HG03565 (cell line): ENCODE results near the gene CHST11.

ENCODE experiments used
- ATAC-seq: cut with Tn5 transposase; IDR thresholded peaks from one replicate; pipeline ENCODE4 v1.9.1; 2021; ENCODE audit warnings: mild to moderate bottlenecking, moderate library complexity; ENCODE audit not compliant: unreplicated experiment

The CHST11 gene

DNA sequence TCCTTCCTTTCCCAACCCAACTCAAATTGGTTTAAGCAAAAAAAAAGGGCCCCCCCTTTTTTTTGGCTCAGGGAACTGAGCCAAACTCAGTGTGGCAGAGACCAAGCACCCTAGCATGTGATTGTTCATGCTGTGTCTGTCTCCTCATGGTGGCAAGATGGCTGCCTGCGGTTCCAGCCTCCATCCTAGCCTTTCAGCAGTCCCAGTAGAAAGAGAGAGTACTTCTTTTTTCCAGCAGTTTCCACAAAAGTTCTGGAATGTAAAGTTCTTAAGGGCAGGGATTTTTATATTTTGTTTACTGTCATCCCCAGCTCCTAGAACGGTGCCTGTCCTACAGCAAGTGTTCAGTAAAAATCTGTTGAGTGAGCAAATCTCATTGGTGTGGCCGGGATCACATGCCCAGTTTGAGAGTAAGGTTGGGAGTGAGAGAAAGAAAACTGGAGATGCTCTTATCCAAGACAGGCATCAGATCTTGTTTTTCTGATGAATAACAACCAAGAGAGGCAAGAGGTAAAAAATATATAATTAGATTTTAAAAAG is 22.4 kb downstream of the CHST11 start:
- no peak for ATAC-seq

DNA sequence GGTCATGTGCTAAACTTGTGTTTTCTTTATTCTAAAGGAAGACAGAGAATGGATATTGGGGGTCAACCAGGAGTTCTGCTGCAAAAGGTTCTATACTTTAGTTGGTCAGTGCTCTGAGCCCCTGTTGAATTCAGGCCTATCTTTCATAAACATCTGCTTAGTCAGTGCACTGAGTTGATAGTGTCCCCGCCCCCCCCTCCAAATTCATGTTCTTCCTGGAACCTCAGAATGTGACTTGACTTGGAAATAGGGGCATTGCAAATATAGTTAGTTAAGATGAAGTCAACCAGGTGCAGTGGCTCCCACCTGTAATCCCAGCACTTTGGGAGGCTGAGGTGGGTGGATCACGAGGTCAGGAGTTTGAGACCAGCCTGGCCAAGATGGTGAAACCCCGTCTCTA is 23.3 kb downstream of the CHST11 start:
- no peak for ATAC-seq

DNA sequence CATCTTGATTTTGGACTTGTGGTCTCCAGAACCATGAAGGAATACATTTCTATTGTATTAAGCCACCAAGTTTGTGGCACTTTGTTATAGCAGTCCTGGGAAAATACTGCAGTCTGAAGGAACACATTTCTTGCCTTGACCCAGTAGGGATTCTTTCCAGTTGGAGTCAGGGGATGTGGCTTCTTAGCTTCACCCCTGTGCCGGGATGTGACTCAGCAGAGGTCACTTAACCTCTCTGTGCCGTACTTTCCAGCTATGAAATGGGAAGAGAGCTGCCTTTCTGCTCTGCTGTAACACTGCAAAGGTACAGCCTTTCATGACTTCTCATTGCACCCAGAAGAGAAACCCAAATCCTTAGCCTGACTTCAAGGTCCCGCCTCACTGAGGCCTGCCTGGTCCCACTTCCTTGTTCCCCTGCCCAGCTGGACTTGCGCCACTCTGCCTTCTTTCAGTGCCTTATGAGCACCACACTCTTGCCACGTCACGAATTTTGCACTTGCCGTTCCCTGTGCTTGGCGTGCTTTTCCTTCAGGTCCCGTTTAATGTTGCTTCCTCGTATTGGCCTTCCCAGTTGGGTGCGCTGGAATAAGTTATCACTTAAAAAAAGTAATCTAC is 24.2 kb downstream of the CHST11 start:
- ATAC-seq = no peak

DNA sequence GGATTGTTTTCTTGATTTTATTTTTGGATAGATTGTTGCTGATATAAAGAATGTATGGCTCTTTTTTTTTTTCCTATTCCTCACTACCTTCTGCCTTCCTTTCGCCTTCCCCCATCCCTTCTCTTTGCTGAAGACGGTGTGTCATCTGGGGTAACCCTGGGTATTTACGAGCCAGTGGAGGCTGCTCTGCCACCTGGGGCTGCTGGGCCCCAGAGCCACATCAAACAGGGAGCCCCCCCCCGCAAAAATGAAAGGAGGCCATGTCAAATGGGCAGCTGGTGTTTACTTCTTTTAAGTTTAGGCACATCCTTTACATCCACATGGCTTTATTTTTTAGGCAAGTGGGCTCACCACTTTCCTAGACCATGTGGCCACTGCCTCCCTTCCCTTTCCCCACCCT is 25.4 kb downstream of the CHST11 start:
- ATAC-seq = no peak

DNA sequence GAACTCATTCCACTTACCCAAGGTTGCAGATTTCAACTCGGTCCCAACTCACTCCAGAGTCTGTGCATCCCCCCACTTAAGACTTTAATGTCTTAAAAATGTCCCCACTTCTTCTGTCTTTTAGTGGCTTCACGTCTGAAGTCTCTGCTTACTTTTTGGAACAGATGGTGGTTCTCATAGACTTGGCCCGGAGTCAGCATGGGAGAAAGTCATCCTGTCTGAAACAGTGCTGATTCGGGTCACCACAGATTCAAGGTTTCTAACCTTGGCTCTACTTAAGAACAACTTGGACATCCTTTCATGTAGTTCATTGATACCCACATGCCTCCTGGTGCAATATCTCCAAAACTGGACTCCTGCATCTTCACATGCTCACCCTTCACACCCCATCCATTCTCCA is 26.0 kb downstream of the CHST11 start:
- ATAC-seq = no peak

DNA sequence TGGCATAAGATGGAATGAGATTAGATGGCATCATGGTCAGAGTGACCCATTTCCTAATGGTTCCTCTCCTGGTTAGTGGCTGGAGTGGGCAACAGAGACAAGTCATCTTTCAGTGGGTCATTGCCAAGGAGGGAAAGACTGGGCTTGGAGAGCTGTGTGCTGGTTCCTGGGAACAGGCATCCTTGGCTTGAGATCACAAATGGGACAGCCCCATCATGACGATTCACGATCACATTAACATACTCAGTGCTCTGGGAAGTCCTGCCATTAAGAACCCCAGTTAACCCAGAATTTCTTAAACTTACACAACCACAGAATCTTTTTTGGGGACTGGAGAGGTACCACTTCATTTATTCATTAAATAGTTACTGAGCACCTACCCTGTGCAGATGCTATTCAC is 27.3 kb downstream of the CHST11 start:
- ATAC-seq = no peak

DNA sequence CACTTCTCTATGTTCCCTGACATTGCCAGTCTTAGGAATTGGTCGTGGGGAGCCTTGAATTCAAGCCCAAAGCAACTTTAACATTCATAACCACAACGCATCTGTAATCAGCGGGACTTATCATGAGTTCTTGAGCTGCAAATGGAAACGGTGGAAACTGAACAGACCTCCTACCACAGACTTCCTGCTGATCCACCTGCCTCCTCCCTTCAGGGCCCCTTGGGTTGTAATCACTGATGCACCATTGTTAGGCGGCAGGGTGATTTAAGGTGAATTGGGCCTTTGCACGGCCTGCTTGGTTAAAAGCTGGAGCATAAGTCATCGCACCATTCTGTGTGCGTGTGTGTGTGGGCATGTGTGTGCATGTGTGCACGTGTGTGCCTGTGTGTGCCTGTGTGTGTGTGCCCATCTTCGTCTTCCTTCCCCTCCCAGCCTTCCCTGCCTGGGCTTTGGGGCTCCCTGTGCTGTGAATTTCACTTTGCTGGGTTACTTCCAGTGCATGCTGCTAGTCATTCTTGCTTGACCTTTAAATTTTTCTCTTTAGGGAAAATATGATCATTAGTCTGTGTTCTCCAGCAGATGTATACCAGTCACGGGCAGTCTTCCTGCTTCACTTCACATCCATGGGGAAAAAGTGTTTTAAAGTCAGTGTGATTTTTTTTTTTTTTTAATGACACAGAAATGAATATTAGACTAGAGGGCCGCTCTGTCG is 29.1 kb downstream of the CHST11 start:
- ATAC-seq = no peak

DNA sequence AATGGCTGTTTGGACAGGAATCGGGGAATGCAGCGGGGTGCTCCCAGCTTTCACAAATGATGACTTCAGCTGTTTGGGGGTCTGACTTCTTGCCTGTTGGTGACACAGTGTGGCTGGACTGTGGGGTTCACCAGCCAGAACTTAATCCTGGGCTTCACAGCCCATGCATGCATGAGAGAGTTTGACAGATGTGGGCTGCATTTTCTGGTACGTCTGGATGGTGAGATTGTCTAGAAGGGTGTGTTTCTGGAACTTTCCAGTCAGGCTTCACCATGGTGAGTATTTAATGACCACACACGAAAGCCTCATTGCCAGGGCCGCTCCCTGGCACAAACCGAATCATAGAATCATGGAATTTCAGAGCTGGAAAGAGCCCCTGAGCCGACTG is 29.6 kb downstream of the CHST11 start:
- no peak for ATAC-seq

DNA sequence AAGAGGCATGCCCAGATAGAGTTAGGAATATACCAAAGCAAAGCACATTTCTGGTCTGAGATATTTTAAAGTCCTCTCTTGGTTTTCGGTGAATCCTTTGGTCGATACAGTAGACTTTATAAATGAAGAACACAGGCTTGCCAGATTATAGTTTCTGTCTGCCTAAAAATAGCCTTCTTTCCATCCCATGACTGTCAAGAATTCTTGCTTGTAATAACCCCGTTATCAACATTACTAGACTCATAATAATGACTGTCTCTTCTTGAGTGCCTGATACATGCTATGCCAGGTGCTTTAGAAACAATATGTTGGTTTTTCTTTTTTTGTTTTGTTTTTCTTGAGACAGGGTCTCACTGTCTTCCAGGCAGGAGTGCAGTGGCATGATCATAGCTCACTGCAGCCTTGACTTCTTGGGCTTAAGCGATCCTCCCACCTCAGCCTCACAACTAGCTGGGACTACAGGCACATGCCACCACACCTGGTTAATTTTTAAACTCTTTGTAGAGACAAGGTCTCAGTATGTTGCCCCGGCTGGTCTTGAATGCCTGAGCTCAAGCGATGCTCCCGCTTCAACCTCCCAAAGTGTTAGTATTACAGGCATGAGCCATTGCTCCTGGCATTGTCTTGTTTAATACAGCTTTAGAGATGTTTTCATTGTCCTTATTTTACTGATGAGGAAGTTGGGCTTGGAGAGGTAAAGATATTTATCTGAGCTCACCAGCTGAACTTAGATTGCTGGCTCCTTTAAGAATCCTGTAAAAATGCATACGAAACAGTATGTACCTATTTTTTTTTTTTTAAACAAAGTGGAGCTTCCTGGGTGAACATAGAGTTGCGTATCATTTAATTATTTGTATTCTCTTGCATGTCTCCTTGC is 30.4 kb downstream of the CHST11 start:
- no peak for ATAC-seq

DNA sequence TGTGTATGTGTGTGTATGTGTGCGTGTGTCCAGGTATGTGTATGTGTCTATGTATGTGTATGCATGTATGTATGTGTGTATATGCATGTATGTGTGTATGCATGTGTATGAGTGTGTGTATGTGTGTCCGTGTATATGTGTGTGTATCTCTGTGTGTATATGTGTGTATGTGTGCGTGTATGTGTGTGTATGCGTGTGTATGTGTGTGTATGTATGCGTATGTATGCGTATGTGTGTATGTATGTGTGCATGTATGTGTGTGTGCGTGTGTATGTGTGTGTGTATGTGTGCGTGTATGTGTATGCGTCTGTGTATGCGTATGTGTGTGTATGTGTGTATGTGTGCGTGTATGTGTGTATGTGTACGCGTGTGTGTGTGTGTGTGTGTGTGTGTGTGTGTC is 31.6 kb downstream of the CHST11 start:
- no peak for ATAC-seq

DNA sequence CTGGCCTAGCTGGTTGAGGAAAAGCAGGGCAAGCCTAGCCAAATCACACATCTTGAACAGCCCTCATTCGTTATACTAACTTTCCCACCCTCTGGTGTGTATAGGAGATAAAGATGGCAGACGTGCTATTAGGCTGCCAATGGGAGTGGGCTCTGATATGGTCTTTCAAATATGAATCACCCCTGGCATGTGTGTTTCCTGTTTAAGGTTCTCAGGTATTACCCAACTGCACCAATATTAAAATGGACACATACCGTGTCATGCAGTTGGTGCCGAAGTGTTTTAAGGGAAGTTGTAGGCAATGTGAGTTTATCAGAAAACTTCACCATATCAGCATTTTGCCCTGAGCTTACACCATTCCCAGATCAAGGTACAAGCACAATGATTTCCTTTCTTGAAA is 33.4 kb downstream of the CHST11 start:
- ATAC-seq = no peak

DNA sequence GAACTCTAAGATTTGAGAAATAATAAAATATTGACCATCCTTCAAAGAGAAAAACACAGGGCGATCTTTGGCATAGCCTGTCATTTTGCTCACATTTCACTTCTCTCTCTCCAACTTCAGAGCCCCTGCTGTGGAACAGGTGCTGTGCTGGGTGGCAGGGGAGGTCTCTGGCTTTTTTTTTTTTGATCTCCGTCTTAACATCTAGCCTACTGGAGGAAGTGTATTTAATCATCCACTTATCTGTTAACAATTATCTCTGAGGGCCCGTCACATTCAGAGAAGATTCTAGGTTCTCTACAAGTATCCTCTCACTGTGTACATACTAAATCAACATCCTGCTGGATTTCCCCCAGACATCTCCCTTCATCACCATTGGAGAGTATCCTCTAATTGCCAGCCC is 34.1 kb downstream of the CHST11 start:
- ATAC-seq = no peak

DNA sequence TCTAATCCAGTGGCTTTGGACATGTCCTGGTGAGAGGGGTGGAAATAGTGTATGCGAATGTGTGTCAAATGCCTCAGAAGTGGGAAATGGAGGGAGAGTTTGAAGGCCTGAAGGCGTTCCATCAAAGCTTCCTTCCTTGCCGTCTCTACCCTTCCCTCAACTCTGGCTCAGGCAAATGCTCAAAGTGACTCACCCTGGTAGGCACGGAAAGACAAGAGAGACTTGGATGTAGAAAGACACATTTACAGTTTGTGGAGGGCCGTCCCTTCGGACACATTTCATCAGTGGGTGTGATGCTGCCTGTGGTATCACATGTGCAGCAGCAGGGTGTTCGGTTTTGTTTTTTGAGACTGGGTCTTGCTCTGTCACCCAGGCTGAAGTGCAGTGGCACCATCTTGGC is 36.7 kb downstream of the CHST11 start:
- no peak for ATAC-seq

DNA sequence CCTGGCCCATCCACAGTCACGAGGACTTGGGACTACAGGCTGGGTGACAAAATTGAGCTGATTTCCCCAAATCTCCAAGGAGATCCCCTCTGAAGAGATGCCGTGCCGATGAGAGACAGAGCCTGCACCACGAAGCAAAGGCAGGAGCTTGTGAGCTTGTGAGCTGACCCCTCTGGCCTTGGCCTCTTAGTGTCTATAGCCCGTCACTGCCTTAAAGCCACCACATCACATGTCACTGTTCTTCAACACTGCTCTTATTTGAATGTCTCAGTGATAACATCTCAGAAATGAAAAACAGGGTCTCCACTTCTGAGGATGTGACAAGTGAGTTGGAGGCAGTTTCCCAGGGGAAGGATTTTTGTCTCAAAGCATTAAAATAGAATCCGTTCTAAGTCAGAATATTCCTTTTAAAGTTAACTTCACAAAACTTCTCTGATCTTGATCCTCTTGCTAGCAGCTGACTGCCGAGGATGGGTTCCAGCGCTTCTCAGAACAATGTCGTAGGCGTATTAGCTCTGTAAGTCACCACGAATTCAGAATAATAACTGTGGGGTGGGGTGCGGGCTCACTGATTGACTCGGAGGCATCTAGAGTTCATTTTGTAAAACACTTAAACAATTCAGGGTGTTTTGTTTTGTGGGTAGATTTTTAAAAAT is 37.5 kb downstream of the CHST11 start:
- ATAC-seq = no peak

DNA sequence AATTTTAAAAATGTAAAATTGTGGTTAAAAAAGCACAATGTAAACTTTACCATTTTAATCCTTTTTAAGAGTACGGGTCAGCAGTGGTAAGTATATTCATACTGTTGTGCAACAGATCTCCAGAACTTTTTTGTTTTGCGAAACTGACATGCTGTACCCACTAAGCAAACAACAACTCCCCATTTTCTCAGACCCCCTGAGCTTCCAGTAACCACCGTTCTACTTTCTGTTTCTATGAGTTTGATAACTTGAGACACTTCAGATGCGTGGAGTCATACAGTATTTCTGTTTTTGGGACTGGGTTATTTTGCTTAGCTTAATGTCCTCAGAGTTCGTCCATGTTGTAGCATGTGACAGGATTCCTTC is 38.0 kb downstream of the CHST11 start:
- ATAC-seq = no peak

DNA sequence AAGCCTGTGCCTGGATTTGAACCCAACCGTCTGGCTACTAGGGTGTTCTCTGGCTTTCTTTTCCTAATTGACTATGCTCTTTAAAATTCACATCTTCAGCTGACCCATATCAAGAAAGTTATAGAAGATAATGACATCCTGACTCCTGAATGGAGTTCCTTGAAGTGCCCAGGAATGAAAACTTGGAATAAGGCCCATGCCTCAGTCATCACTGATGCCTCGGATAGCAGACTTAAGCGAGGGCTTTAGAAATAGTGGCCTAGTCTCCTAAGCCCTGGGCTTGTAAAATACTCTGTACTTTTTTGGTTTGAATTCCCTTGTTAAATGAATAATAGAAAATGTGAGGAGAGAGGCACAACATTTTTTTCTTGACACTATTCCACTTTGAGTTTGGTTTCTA is 39.0 kb downstream of the CHST11 start:
- no peak for ATAC-seq

DNA sequence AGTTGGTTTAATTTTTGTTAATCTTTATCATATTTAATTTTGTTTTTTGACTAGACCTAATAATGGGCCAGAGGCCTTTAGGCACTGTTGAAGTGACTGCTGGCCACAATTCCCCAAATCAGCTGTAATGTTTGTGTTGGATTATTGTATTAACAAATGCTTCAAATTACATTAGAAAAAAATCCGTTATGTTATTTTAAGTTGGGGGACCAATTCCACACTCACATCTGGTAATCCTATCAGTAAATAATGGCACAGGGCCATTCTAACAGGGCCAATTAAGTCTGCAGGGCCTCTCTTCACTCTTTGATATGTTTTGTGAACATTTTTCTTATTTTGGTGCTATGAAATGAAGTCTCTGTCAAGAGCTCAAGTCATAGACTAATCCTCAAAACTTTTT is 39.6 kb downstream of the CHST11 start:
- no peak for ATAC-seq

DNA sequence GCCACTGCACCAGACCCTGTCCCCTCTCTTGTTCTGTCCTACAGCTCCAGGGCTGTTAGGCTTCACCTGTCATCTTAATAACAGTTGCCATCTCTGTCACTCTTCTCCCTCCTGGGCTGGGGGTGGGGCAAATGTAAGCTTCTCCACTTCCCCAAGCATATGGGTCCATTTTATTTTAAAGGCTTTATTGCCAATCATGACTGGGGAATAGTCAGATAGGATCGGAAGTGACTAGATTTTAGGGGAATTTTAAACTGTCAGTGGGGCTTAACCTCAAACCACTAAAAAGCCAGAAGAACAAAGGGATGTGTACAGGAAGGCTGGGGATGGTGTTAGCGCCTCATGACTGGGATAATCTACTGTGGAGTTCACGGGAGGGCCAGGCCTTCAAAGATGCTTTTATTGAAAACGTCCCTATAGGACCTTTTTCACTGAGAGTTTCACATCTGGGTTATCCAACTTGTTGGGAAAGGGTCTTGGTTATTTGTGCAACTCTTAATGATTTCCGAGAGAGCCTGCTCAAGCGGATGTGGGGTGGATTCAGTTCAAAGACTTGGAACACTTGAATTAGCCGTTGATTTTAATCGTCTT is 41.6 kb downstream of the CHST11 start:
- no peak for ATAC-seq

DNA sequence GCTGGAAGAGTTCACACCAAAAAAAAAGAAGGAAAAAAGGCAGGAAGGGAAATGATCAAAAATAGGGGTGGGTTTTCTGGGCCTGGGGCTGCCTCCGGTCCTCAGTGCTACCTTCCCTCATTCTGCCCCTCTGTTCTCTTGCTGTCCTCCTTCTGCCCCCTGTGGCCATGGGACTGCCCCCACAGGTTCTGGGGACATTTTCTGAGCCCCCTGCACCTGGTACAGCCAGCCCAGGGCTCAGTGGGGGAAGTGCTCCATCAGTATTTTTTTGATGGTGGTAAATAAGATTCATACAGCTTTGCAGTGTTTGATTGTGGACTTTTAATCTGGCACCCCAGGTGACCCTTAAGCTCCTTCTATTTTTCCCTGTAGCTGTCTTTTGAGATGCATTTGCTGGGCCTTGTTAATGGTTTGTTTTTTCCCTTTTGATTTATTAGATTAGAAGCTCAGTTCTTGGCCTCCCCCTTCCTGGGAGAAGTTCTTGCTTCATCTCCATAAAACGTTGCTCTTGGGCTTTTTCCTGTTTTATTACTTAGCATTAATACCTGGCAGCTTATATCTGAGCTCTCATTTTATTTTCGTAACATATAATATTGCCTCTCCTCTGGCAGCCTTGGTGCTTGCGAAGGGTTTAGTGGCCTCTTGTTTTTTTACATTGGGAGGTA is 43.1 kb downstream of the CHST11 start:
- ATAC-seq = no peak

DNA sequence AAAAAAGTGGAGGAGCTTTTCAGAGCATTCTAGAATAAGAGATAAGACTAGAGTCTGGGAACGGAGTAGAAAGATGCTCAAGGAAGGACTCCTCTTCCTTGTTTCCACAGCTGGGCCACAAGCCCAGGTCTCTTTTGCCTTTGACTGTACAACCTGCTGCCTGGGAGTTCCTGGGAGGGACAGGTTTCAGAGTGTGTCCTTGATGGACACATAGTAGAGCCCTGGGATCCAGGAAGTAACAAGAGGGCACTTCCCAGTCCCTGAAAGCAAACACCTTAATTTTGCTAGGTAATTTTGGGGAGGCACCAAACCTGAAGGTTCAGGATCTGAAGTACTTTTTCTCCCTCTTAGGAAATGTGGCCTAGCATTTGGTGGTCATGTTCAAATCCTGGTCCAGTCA is 44.4 kb downstream of the CHST11 start:
- ATAC-seq = no peak
